CD14-positive monocyte (primary cell): ENCODE results near the gene SH3RF1. TPM values are rescaled to one million over a fixed set of nuclear protein-coding genes. Genes with fewer than 3 reads are reported as not detected.

Experiments used
- DNase-seq, 3 donors: peaks; one replicate each; pipeline ENCODE4 v3.0.0-alpha.2; 2011 to 2022
- H2AFZ ChIP-seq: 2 replicates; pipeline ENCODE4 v1.6.0; 2012; ENCODE audit warnings: mild to moderate bottlenecking, low read depth, low read length, inconsistent platforms; ENCODE audit not compliant: insufficient read depth, poor library complexity, severe bottlenecking
- H3K27ac ChIP-seq, 2 donors: 1 replicate in 1 of 2; 2 replicates in 1 of 2; pipeline ENCODE4 v1.5.1; 2012 to 2013; ENCODE audit warnings: low read length in 2 of 2, control low read depth in 1 of 2, inconsistent platforms in 1 of 2, low read depth in 1 of 2, mild to moderate bottlenecking in 1 of 2
- H3K27me3 ChIP-seq, 2 donors: one replicate each; pipeline versions ENCODE4 v1.6.0 to v1.6.1; 2011 to 2013; ENCODE audit warnings: low read length in 2 of 2; ENCODE audit not compliant: control insufficient read depth in 2 of 2, insufficient read depth in 2 of 2
- H3K36me3 ChIP-seq, 2 donors: replicated peaks in 1 of 2; 1 replicate in 1 of 2; 2 replicates in 1 of 2; pipeline versions ENCODE4 v1.5.1 to v1.6.1; 2012 to 2013; ENCODE audit warnings: low read length in 2 of 2, control low read depth in 1 of 2, inconsistent platforms in 1 of 2, mild to moderate bottlenecking in 1 of 2; ENCODE audit not compliant: insufficient read depth in 2 of 2, control insufficient read depth in 1 of 2
- H3K4me1 ChIP-seq, 2 donors: 1 replicate in 1 of 2; 2 replicates in 1 of 2; pipeline versions ENCODE4 v1.5.1 to v1.6.1; 2012 to 2013; ENCODE audit warnings: low read length in 2 of 2, control low read depth in 1 of 2, inconsistent platforms in 1 of 2, mild to moderate bottlenecking in 1 of 2, moderate library complexity in 1 of 2; ENCODE audit not compliant: insufficient read depth in 2 of 2, control insufficient read depth in 1 of 2
- H3K4me2 ChIP-seq: replicated peaks from 2 replicates; pipeline ENCODE3; 2012; ENCODE audit warnings: low read length, moderate library complexity, mild to moderate bottlenecking; ENCODE audit not compliant: poor library complexity, severe bottlenecking; ENCODE audit errors: extremely low read depth
- H3K4me3 ChIP-seq, 3 experiments: fragments of 200-600 bp in 1 of 3; sonication (generic) in 1 of 3; replicated peaks in 1 of 3; 1 replicate in 2 of 3; 2 replicates in 1 of 3; pipeline ENCODE4 v1.5.1; 2011 to 2013; ENCODE audit warnings: low read length in 3 of 3, mild to moderate bottlenecking in 3 of 3, control low read depth in 2 of 3, low read depth in 2 of 3, inconsistent platforms in 1 of 3, moderate library complexity in 1 of 3
- H3K79me2 ChIP-seq: 2 replicates; pipeline ENCODE4 v1.6.0; 2012; ENCODE audit warnings: mild to moderate bottlenecking, control low read depth, inconsistent platforms, low read length, moderate library complexity; ENCODE audit not compliant: insufficient read depth
- H3K9ac ChIP-seq: 2 replicates; pipeline ENCODE4 v1.6.0; 2017; ENCODE audit warnings: low read length, mild to moderate bottlenecking; ENCODE audit not compliant: insufficient read depth, poor library complexity, severe bottlenecking
- H3K9me3 ChIP-seq, 2 donors: replicated peaks in 1 of 2; 1 replicate in 1 of 2; 2 replicates in 1 of 2; pipeline versions ENCODE4 v1.5.1 to v1.6.1; 2012 to 2013; ENCODE audit warnings: low read length in 2 of 2, control low read depth in 1 of 2; ENCODE audit not compliant: control insufficient read depth in 1 of 2, insufficient read depth in 1 of 2
- H4K20me1 ChIP-seq: 2 replicates; pipeline ENCODE4 v1.6.0; 2012; ENCODE audit warnings: mild to moderate bottlenecking, low read length, control low read depth, moderate library complexity; ENCODE audit not compliant: insufficient read depth
- H3K27ac Mint-ChIP-seq, 7 donors: one replicate each; pipeline ENCODE4 v1.8.0; 2020; ENCODE audit warnings: mild to moderate bottlenecking in 7 of 7, mixed read lengths in 7 of 7, moderate library complexity in 6 of 7, inconsistent platforms in 2 of 7
- H3K27me3 Mint-ChIP-seq, 3 donors: one replicate each; pipeline ENCODE4 v1.8.0; 2021 to 2022; ENCODE audit warnings: low read depth in 3 of 3, mild to moderate bottlenecking in 3 of 3, mixed read lengths in 3 of 3, moderate library complexity in 3 of 3, inconsistent platforms in 1 of 3
- H3K36me3 Mint-ChIP-seq, 2 donors: one replicate each; pipeline ENCODE4 v1.8.0; 2020; ENCODE audit warnings: mixed read lengths in 2 of 2, inconsistent platforms in 1 of 2, mild to moderate bottlenecking in 1 of 2
- H3K4me1 Mint-ChIP-seq: one replicate; pipeline ENCODE4 v1.8.0; 2020; ENCODE audit warnings: mild to moderate bottlenecking, mixed read lengths
- H3K4me3 Mint-ChIP-seq, 2 donors: one replicate each; pipeline ENCODE4 v1.8.0; 2020; ENCODE audit warnings: mild to moderate bottlenecking in 2 of 2, mixed read lengths in 2 of 2, moderate library complexity in 1 of 2
- H3K9me3 Mint-ChIP-seq, 7 donors: one replicate each; pipeline ENCODE4 v1.8.0; 2020 to 2022; ENCODE audit warnings: mixed read lengths in 7 of 7, mild to moderate bottlenecking in 6 of 7, moderate library complexity in 6 of 7, inconsistent platforms in 2 of 7
- WGBS: methylation state at CpG from one replicate; pipeline ENCODE4 v1.1.5; 2013; ENCODE audit warnings: missing lambda C conversion rate; ENCODE audit not compliant: insufficient coverage; 5-methylcytosine and 5-hydroxymethylcytosine counted together
- intact Hi-C, 2 donors: fragments of 100-400 bp; cut with micrococcal nuclease; formaldehyde crosslinking; loops; one replicate each; pipeline versions ENCODE4 v1.15.0 to v1.15.1; 2023
- polyA plus RNA-seq, 3 donors: library from polyadenylated mRNA; depleted of rRNA in 1 of 3; unstranded in 2 of 3; stranded (reverse) in 1 of 3; fragments of 300-500 nt in 2 of 3; fragments of >200 nt in 1 of 3; fragmentation: Illumina TruSeq in 2 of 3; gene quantifications; 1 replicate in 2 of 3; 2 replicates in 1 of 3; pipeline ENCODE4 v1.2.3, GENCODE V29; 2012 to 2021
- TF ChIP-seq, protein P1 (sequence below): fragments of 200-600 bp; IDR thresholded peaks from one replicate; pipeline ENCODE4 v1.8.0; 2022; ENCODE audit warnings: antibody characterized with exemption, mild to moderate bottlenecking

The SH3RF1 gene
- polyA plus RNA-seq, 3 donors, result 3.1 to 4.7 (median 4.4) TPM

DNA sequence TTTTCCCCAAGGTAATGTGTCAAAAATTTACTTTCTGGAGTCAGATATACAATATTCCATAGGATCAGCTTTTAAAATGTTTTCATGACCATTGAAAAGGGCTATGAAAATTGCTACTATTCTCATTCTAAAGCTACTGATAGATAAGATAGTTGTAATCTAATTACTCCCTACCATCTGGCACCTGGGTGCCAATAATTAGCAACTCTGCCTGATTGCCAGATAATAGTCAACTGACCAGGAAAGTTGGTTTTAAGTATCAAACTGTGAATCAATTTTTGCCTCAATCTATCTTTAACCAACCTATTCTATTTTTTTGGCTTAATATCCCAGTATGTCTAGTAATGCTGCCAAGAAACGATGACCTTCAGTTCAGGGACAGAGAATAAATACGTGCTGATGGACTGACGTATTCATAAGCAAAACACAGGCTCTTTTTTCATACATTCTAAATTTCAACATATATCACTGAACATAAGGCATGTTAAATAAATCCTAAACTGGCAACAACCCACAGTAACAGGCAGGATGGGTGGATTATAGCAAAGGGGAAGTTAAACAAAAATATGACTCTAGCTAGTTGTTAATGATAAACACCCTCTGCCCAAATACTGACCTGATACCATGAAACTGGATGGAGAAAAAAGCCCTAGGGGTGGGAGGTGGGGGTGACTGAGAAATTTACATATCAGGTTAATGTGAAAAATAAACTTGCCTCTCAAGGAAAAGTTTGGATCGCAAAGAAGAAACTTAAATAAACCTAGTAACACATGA is 18.2 kb downstream of the SH3RF1 start:
- no CpG with 5 or more reads among the region's 4 CpGs for WGBS
- Histone ChIP-seq H3K27ac (no peak overlapping the region), H3K79me2 (peaks cover 69% of the 10 kb centered on the region), H3K4me3 (no peak overlapping the region), H3K27me3 (no peaks in the 10 kb centered on the region), H3K36me3 (no peaks in the 10 kb centered on the region), H2AFZ (no peak overlapping the region), H4K20me1 (no peaks in the 10 kb centered on the region), H3K4me1 (peaks cover 15 to 27% of the 10 kb centered on the region in 2 donors), H3K9ac (no peak overlapping the region), H3K9me3 (no peaks in the 10 kb centered on the region), H3K4me2 (no peak overlapping the region)
- H3K9me3 Mint-ChIP-seq, result peaks cover 0 to 2% (median 0%) of the 10 kb centered on the region in 7 donors
- no peak overlapping the region for H3K4me3 Mint-ChIP-seq
- no peak overlapping the region for H3K27ac Mint-ChIP-seq
- H3K4me1 Mint-ChIP-seq, result peaks cover 40% of the 10 kb centered on the region
- DNase-seq, result no peak
- H3K36me3 Mint-ChIP-seq, result peaks cover 6 to 7% of the 10 kb centered on the region in 2 donors
- intact Hi-C loops, result no loop called here
- TF ChIP-seq, protein P1, sequence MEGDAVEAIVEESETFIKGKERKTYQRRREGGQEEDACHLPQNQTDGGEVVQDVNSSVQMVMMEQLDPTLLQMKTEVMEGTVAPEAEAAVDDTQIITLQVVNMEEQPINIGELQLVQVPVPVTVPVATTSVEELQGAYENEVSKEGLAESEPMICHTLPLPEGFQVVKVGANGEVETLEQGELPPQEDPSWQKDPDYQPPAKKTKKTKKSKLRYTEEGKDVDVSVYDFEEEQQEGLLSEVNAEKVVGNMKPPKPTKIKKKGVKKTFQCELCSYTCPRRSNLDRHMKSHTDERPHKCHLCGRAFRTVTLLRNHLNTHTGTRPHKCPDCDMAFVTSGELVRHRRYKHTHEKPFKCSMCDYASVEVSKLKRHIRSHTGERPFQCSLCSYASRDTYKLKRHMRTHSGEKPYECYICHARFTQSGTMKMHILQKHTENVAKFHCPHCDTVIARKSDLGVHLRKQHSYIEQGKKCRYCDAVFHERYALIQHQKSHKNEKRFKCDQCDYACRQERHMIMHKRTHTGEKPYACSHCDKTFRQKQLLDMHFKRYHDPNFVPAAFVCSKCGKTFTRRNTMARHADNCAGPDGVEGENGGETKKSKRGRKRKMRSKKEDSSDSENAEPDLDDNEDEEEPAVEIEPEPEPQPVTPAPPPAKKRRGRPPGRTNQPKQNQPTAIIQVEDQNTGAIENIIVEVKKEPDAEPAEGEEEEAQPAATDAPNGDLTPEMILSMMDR, result no peak
- H3K27me3 Mint-ChIP-seq, result peaks cover 0 to 2% (median 1%) of the 10 kb centered on the region in 3 donors

DNA sequence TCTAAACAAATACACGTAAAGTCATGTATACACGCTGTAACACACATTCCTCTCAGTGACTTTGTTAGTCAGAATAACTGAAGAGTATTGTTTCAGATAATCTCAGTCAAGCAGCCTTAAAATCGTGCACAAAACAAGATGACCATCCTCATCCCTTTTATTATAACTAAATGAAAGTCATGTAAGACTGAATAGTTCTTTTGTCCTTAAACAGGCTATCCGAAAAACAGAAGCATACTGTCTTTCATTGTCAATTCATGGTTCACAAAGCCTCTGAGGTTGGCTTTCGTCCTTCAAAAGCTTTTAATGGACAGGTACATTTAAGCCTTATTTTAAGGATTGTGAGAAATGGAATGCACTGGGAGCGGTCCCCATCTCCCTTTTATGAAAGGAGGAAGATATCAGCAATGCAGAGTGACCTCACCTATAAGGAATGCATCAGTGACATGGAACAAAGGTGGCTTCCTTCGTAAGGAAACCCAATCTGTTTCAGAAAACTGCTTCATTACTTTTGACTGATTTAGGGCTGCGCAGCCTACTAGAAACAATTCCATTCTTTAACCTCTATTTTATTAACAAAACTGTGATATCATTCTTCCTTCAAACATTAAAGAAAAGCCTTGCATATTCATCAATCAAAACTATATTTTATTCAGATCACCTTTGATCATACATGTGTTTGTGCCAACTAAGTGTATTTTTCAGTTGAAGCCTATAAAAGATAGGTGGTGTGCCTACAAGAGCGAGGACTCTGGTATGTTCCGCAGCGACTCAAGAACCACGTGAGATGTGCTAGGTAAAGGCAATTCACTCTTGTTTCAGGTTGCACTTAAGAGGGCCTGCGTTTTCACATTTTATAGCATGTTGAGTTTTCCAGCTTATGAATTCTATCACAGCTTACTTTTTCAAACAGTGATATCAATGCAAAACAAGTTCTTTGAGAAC is 19.2 kb downstream of the SH3RF1 start:
- H3K4me2 ChIP-seq, result no peak overlapping the region
- peaks cover 5 to 6% of the 10 kb centered on the region in 2 donors for H3K36me3 Mint-ChIP-seq
- peaks cover 0 to 2% (median 0%) of the 10 kb centered on the region in 7 donors for H3K9me3 Mint-ChIP-seq
- peaks cover 33% of the 10 kb centered on the region for H3K4me1 Mint-ChIP-seq
- no peaks in the 10 kb centered on the region for H3K36me3 ChIP-seq
- no peak overlapping the region for H3K4me3 ChIP-seq
- H3K9ac ChIP-seq, result no peak overlapping the region
- TF ChIP-seq, protein P1, result no peak
- 98% methylated on average over 6 of the region's 13 CpGs for WGBS
- H3K27me3 ChIP-seq, result no peaks in the 10 kb centered on the region
- H3K4me3 Mint-ChIP-seq, result no peak overlapping the region
- peaks cover 0 to 2% (median 1%) of the 10 kb centered on the region in 3 donors for H3K27me3 Mint-ChIP-seq
- no peak for DNase-seq
- H3K9me3 ChIP-seq, result no peaks in the 10 kb centered on the region
- intact Hi-C loops, result no loop called here
- H3K4me1 ChIP-seq, result peaks cover 6 to 18% of the 10 kb centered on the region in 2 donors
- no peak overlapping the region for H3K27ac ChIP-seq
- no peak overlapping the region for H3K27ac Mint-ChIP-seq
- peaks cover 71% of the 10 kb centered on the region for H3K79me2 ChIP-seq
- H4K20me1 ChIP-seq, result no peaks in the 10 kb centered on the region
- H2AFZ ChIP-seq, result no peak overlapping the region
